Esophagus squamous epithelium (tissue), 5 donors: ENCODE data around the gene ASIC2. TPM values are rescaled to one million over a fixed set of nuclear protein-coding genes. Genes with fewer than 3 reads are reported as not detected.

Experiments used
- DNase-seq: peaks from one replicate; lab custom pipeline; 2025; lab: John Stamatoyannopoulos, UW
- H3K27ac ChIP-seq, 4 donors: fragments of 200-600 bp; sonication (generic); one replicate each; pipeline ENCODE4 v1.5.1; 2016 to 2019; ENCODE audit warnings: mild to moderate bottlenecking in 1 of 4
- H3K27me3 ChIP-seq, 4 donors: fragments of 200-600 bp; sonication (generic); 1 replicate in 3 of 4; 2 replicates in 1 of 4; pipeline versions ENCODE4 v1.5.1 to v1.6.0; 2017 to 2021; ENCODE audit warnings: antibody characterized with exemption in 1 of 4
- H3K36me3 ChIP-seq, 3 donors: fragments of 200-600 bp; sonication (generic); one replicate each; pipeline ENCODE4 v1.5.1; 2016 to 2019
- H3K4me1 ChIP-seq, 3 donors: fragments of 200-600 bp; sonication (generic); one replicate each; pipeline ENCODE4 v1.5.1; 2017 to 2019
- H3K4me3 ChIP-seq, 4 donors: fragments of 200-600 bp; sonication (generic); 1 replicate in 3 of 4; 2 replicates in 1 of 4; pipeline ENCODE4 v1.5.1; 2016 to 2019; ENCODE audit warnings: mild to moderate bottlenecking in 2 of 4, moderate library complexity in 1 of 4
- H3K9me3 ChIP-seq, 3 donors: fragments of 200-600 bp; sonication (generic); one replicate each; pipeline ENCODE4 v1.5.1; 2016 to 2019
- CTCF ChIP-seq, 6 experiments: fragments of 450-650 bp in 4 of 6; fragments of 200-600 bp in 2 of 6; sonication (generic) in 2 of 6; IDR thresholded peaks; one replicate each; pipeline ENCODE4 v1.5.1; 2016 to 2019; ENCODE audit warnings: antibody characterized with exemption in 6 of 6, mild to moderate bottlenecking in 4 of 6, moderate library complexity in 4 of 6
- POLR2A ChIP-seq, 4 donors: fragments of 450-650 bp; IDR thresholded peaks; one replicate each; pipeline ENCODE4 v1.6.1; 2017; ENCODE audit warnings: antibody characterized with exemption in 4 of 4, mild to moderate bottlenecking in 4 of 4, moderate library complexity in 3 of 4
- WGBS, 2 donors: methylation state at CpG; one replicate each; pipeline ENCODE4 v1.1.5; 2018; 5-methylcytosine and 5-hydroxymethylcytosine counted together
- intact Hi-C: fragments of 100-400 bp; cut with DNase I; formaldehyde crosslinking; loops from one replicate; pipeline ENCODE4 v1.15.0; 2022
- total RNA-seq, 4 donors: library from RNA; depleted of rRNA; stranded (reverse); fragments of >200 nt; gene quantifications; one replicate each; pipeline ENCODE4 v1.1.0, GENCODE V29; 2016
- donor health status: DM: yes; HTN: yes; CAD: no.

The ASIC2 gene
- total RNA-seq, 4 donors from 2014 or later, result 0.29 TPM; not detected in 3

- Histone ChIP-seq H3K4me3 (peak overlapping the region; percentile 4 to 48 (median 35)), H3K4me1 (peaks cover 5 to 26% (median 16%) of the 10 kb centered on the region in 3 donors), H3K27me3 (peaks cover 0 to 94% (median 10%) of the 10 kb centered on the region in 4 donors), H3K36me3 (no peaks in the 10 kb centered on the region), H3K27ac (no peak overlapping the region), H3K9me3 (no peaks in the 10 kb centered on the region)
- no peak for DNase-seq
- intact Hi-C loops, result no loop called here
- WGBS, 2 donors, result 0% methylated on average over 1 of the region's 104 CpGs; no CpG with 5 or more reads in 1 of the 2 donors
- TF ChIP-seq CTCF (IDR thresholded peaks at IDR 0.05), result no peak
- TF ChIP-seq POLR2A (IDR thresholded peaks at IDR 0.05), result no peak
Observed at GRCh38 chr17:33291248-33292200, 1.6 kb downstream of the ASIC2 start.

DNA sequence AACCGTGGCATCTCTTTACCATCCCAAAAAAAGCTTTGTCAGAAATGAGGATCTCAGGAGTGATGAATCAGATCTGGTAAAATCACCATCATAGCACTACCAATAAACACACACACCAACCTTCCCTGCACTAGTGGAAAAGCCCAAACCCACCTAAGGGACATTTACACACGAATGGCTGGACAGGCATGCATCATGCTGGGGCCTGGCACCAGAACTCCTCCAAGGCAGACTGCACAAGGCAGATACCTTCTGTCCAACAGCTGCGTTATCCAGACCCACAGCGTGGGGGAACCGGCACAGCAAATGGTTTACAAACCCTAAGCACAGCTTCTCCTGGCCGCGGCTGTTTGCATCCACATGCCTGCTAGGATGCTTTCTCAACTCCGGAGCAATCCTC is 2.8 kb downstream of the ASIC2 start:
- Histone ChIP-seq H3K36me3 (no peaks in the 10 kb centered on the region), H3K9me3 (no peaks in the 10 kb centered on the region), H3K27ac (no peak overlapping the region), H3K27me3 (peaks cover 0 to 88% (median 10%) of the 10 kb centered on the region in 4 donors), H3K4me3 (no peak overlapping the region), H3K4me1 (peaks cover 5 to 31% (median 16%) of the 10 kb centered on the region in 3 donors)
- DNase-seq, result no peak
- WGBS, 2 donors, result 57 to 86% methylated on average over 2 to 5 of the region's 8 CpGs
- intact Hi-C loops, result no loop called here
- TF ChIP-seq POLR2A (IDR thresholded peaks at IDR 0.05) (no peak), CTCF (IDR thresholded peaks at IDR 0.05) (no peak)

GRCh38 chr17:33288954-33289353 is 4.1 kb downstream of the ASIC2 start:
- no peak for TF ChIP-seq CTCF (IDR thresholded peaks at IDR 0.05)
- no peak for TF ChIP-seq POLR2A (IDR thresholded peaks at IDR 0.05)
- intact Hi-C loops, result no loop called here
- H3K4me3 ChIP-seq, result no peak overlapping the region
- DNase-seq, result no peak
- H3K27ac ChIP-seq, result no peak overlapping the region
- no peaks in the 10 kb centered on the region for H3K36me3 ChIP-seq
- 45% methylated on average over 1 of the region's 1 CpG; no CpG with 5 or more reads in 1 of the 2 donors for WGBS, 2 donors
- H3K9me3 ChIP-seq, result no peaks in the 10 kb centered on the region
- H3K27me3 ChIP-seq, result peaks cover 0 to 80% (median 9%) of the 10 kb centered on the region in 4 donors
- H3K4me1 ChIP-seq, result peaks cover 5 to 44% (median 16%) of the 10 kb centered on the region in 3 donors

DNA sequence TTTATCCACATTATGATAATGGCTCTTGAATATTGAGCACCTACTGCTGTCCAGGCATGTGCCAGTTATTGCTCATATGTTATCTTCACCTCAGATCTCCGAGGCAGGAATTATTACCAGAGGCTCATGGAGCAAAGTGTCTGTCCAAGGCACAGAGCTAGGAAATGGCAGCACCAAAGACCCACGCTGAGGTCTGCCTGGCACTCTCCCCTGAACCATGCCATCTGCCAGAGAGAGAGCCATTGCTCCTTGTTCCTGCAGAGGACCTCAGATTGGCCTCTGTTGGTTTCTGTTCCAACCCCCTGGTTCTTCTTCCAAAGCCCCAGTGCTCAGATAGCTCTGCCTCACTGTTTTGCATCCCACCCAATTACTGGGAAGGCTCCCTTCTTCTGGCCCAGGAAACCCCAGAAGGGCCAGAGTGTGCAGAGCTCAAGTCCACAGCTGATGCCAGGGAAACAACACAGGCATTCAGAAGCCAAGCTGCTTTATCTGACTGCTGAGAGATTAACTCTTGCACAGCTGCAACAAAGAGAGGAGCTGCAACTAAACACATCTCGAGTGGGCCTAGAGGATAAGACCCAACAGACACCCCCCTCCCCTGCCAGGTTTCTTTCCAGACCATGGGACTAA is 5.9 kb downstream of the ASIC2 start:
- Histone ChIP-seq H3K9me3 (no peaks in the 10 kb centered on the region), H3K27ac (no peak overlapping the region), H3K27me3 (peaks cover 0 to 63% (median 2%) of the 10 kb centered on the region in 4 donors), H3K4me3 (no peak overlapping the region), H3K36me3 (no peaks in the 10 kb centered on the region), H3K4me1 (peaks cover 5 to 36% (median 9%) of the 10 kb centered on the region in 3 donors)
- intact Hi-C loops, result no loop called here
- WGBS, 2 donors, result 63 to 79% methylated on average over 2 to 3 of the region's 3 CpGs
- TF ChIP-seq POLR2A (IDR thresholded peaks at IDR 0.05) (no peak), CTCF (IDR thresholded peaks at IDR 0.05) (no peak)
- no peak for DNase-seq
